ENCODE results near the gene GLUD2. TPM values are rescaled to one million over a fixed set of nuclear protein-coding genes. Genes with fewer than 3 reads are reported as not detected.

Gene GLUD2
- total and polyA plus RNA-seq, 2 donors (not counting 1 experiment from before 2014, with no cell fraction given), result 0.67 to 1.8 TPM

- Histone ChIP-seq H3K4me3 (replicated peaks in 1 of 4; ENCODE audit: control extremely low read depth in 1 of 4, insufficient read depth in 1 of 4, low read depth in 3 of 4, low read length in 4 of 4) (no peak overlapping the region), H3K4me1 (ENCODE audit: control insufficient read depth, extremely low read depth, insufficient read depth, low read length) (no peaks in the 10 kb centered on the region), H3K27ac (ENCODE audit: insufficient read depth, low read length) (no peak overlapping the region), H3K36me3 (ENCODE audit: control insufficient read depth, insufficient read depth, low read length) (no peaks in the 10 kb centered on the region), H2AFZ (ENCODE audit: low read length) (no peak overlapping the region), H3K27me3 (ENCODE audit: control insufficient read depth, insufficient read depth, low read length) (no peaks in the 10 kb centered on the region), H3K9ac (ENCODE audit: insufficient read depth, low read length) (no peak overlapping the region), H4K20me1 (ENCODE audit: control insufficient read depth, extremely low read depth, insufficient read depth, low read length) (no peaks in the 10 kb centered on the region), H3K79me2 (ENCODE audit: control insufficient read depth, insufficient read depth, low read length) (no peaks in the 10 kb centered on the region), H3K9me3 (ENCODE audit: control insufficient read depth, insufficient read depth, low read depth, low read length) (no peaks in the 10 kb centered on the region), H3K4me2 (ENCODE audit: extremely low read depth, insufficient read depth, low read length) (no peak overlapping the region)
- TF ChIP-seq, protein P1, sequence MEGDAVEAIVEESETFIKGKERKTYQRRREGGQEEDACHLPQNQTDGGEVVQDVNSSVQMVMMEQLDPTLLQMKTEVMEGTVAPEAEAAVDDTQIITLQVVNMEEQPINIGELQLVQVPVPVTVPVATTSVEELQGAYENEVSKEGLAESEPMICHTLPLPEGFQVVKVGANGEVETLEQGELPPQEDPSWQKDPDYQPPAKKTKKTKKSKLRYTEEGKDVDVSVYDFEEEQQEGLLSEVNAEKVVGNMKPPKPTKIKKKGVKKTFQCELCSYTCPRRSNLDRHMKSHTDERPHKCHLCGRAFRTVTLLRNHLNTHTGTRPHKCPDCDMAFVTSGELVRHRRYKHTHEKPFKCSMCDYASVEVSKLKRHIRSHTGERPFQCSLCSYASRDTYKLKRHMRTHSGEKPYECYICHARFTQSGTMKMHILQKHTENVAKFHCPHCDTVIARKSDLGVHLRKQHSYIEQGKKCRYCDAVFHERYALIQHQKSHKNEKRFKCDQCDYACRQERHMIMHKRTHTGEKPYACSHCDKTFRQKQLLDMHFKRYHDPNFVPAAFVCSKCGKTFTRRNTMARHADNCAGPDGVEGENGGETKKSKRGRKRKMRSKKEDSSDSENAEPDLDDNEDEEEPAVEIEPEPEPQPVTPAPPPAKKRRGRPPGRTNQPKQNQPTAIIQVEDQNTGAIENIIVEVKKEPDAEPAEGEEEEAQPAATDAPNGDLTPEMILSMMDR (conservative IDR thresholded peaks at IDR 0.05 in 1 of 2, IDR thresholded peaks at IDR 0.05 in 1 of 2; ENCODE audit: low read depth in 1 of 2, low read length in 2 of 2), result no peak
- TF ChIP-seq EZH2 (IDR thresholded peaks at IDR 0.05; ENCODE audit: low read length, missing control alignments), result no peak
- DNase-seq (ENCODE audit: low read depth in 2 of 2), result no peak
Observed at GRCh38 chrX:121084903-121085611, 37.6 kb downstream of the GLUD2 start.

- Histone ChIP-seq H4K20me1 (ENCODE audit: control insufficient read depth, extremely low read depth, insufficient read depth, low read length) (no peaks in the 10 kb centered on the region), H3K9me3 (ENCODE audit: control insufficient read depth, insufficient read depth, low read depth, low read length) (no peaks in the 10 kb centered on the region), H3K27ac (ENCODE audit: insufficient read depth, low read length) (no peak overlapping the region), H3K4me3 (replicated peaks in 1 of 4; ENCODE audit: control extremely low read depth in 1 of 4, insufficient read depth in 1 of 4, low read depth in 3 of 4, low read length in 4 of 4) (no peak overlapping the region), H2AFZ (ENCODE audit: low read length) (no peak overlapping the region), H3K36me3 (ENCODE audit: control insufficient read depth, insufficient read depth, low read length) (no peaks in the 10 kb centered on the region), H3K27me3 (ENCODE audit: control insufficient read depth, insufficient read depth, low read length) (no peaks in the 10 kb centered on the region), H3K79me2 (ENCODE audit: control insufficient read depth, insufficient read depth, low read length) (no peaks in the 10 kb centered on the region), H3K4me2 (ENCODE audit: extremely low read depth, insufficient read depth, low read length) (no peak overlapping the region), H3K4me1 (ENCODE audit: control insufficient read depth, extremely low read depth, insufficient read depth, low read length) (no peaks in the 10 kb centered on the region), H3K9ac (ENCODE audit: insufficient read depth, low read length) (no peak overlapping the region)
- no peak for DNase-seq (ENCODE audit: low read depth in 2 of 2)
- no peak for TF ChIP-seq EZH2 (IDR thresholded peaks at IDR 0.05; ENCODE audit: low read length, missing control alignments)
- TF ChIP-seq, protein P1 (conservative IDR thresholded peaks at IDR 0.05 in 1 of 2, IDR thresholded peaks at IDR 0.05 in 1 of 2; ENCODE audit: low read depth in 1 of 2, low read length in 2 of 2), result no peak
Observed at GRCh38 chrX:121085612-121086010, 38.2 kb downstream of the GLUD2 start.

- no peak for TF ChIP-seq EZH2 (IDR thresholded peaks at IDR 0.05; ENCODE audit: low read length, missing control alignments)
- TF ChIP-seq, protein P1 (conservative IDR thresholded peaks at IDR 0.05 in 1 of 2, IDR thresholded peaks at IDR 0.05 in 1 of 2; ENCODE audit: low read depth in 1 of 2, low read length in 2 of 2), result no peak
- H3K4me3 ChIP-seq (replicated peaks in 1 of 4; ENCODE audit: control extremely low read depth in 1 of 4, insufficient read depth in 1 of 4, low read depth in 3 of 4, low read length in 4 of 4), result no peak overlapping the region
Observed at GRCh38 chrX:121093011-121093410, 45.6 kb downstream of the GLUD2 start.

More at GRCh38 chrX:121093011-121093410, 45.6 kb downstream of the GLUD2 start:
- Histone ChIP-seq H3K4me2 (ENCODE audit: extremely low read depth, insufficient read depth, low read length) (no peak overlapping the region), H4K20me1 (ENCODE audit: control insufficient read depth, extremely low read depth, insufficient read depth, low read length) (no peaks in the 10 kb centered on the region), H3K79me2 (ENCODE audit: control insufficient read depth, insufficient read depth, low read length) (no peaks in the 10 kb centered on the region), H3K9me3 (ENCODE audit: control insufficient read depth, insufficient read depth, low read depth, low read length) (no peaks in the 10 kb centered on the region), H3K4me1 (ENCODE audit: control insufficient read depth, extremely low read depth, insufficient read depth, low read length) (no peaks in the 10 kb centered on the region), H3K36me3 (ENCODE audit: control insufficient read depth, insufficient read depth, low read length) (no peaks in the 10 kb centered on the region), H3K9ac (ENCODE audit: insufficient read depth, low read length) (no peak overlapping the region), H3K27me3 (ENCODE audit: control insufficient read depth, insufficient read depth, low read length) (no peaks in the 10 kb centered on the region), H3K27ac (ENCODE audit: insufficient read depth, low read length) (no peak overlapping the region), H2AFZ (ENCODE audit: low read length) (no peak overlapping the region)
- no peak for DNase-seq (ENCODE audit: low read depth in 2 of 2)

Other genes starting within 250 kb of the GLUD2 start
- gene CT47B1, start 171.7 kb upstream of the GLUD2 start, total RNA-seq, result not detected in 2 replicates
- gene CT47B1, start 171.7 kb upstream of the GLUD2 start, polyA plus RNA-seq, result not detected in 2 replicates
- not detected in 2 replicates for gene CT47A11, start 110.5 kb upstream of the GLUD2 start, total RNA-seq
- not detected in 2 replicates for gene CT47A11, start 110.5 kb upstream of the GLUD2 start, polyA plus RNA-seq
- not detected in 2 replicates for gene CT47A10, start 105.6 kb upstream of the GLUD2 start, total RNA-seq
- not detected in 2 replicates for gene CT47A10, start 105.6 kb upstream of the GLUD2 start, polyA plus RNA-seq
- not detected in 2 replicates for gene CT47A9, start 100.7 kb upstream of the GLUD2 start, total RNA-seq
- not detected in 2 replicates for gene CT47A9, start 100.7 kb upstream of the GLUD2 start, polyA plus RNA-seq
- not detected in 2 replicates for gene CT47A8, start 95.9 kb upstream of the GLUD2 start, total RNA-seq
- gene CT47A8, start 95.9 kb upstream of the GLUD2 start, polyA plus RNA-seq, result not detected in 2 replicates
- gene CT47A7, start 91.0 kb upstream of the GLUD2 start, total RNA-seq, result not detected in 2 replicates
- gene CT47A7, start 91.0 kb upstream of the GLUD2 start, polyA plus RNA-seq, result not detected in 2 replicates
- gene CT47A6, start 86.1 kb upstream of the GLUD2 start, total RNA-seq, result not detected in 2 replicates
- not detected in 2 replicates for gene CT47A6, start 86.1 kb upstream of the GLUD2 start, polyA plus RNA-seq
- gene CT47A5, start 81.3 kb upstream of the GLUD2 start, total RNA-seq, result not detected in 2 replicates
- gene CT47A5, start 81.3 kb upstream of the GLUD2 start, polyA plus RNA-seq, result not detected in 2 replicates
- not detected in 2 replicates for gene CT47A4, start 76.4 kb upstream of the GLUD2 start, total RNA-seq
- gene CT47A4, start 76.4 kb upstream of the GLUD2 start, polyA plus RNA-seq, result not detected in 2 replicates
- gene CT47A3, start 71.5 kb upstream of the GLUD2 start, total RNA-seq, result not detected in 2 replicates
- gene CT47A3, start 71.5 kb upstream of the GLUD2 start, polyA plus RNA-seq, result not detected in 2 replicates
- gene CT47A2, start 66.7 kb upstream of the GLUD2 start, total RNA-seq, result not detected in 2 replicates
- gene CT47A2, start 66.7 kb upstream of the GLUD2 start, polyA plus RNA-seq, result not detected in 2 replicates
- not detected in 2 replicates for gene CT47A1, start 61.9 kb upstream of the GLUD2 start, total RNA-seq
- gene CT47A1, start 61.9 kb upstream of the GLUD2 start, polyA plus RNA-seq, result not detected in 2 replicates

All from fibroblast of lung (primary cell).